Fibroblast of lung (primary cell): Measurements from ENCODE around the gene PRLR.

Experiments used
- CTCF ChIP-seq, 2 donors: IDR thresholded peaks in 1 of 2; conservative IDR thresholded peaks in 1 of 2; 1 replicate in 1 of 2; 2 replicates in 1 of 2; pipeline ENCODE4 v1.5.1; 2011 to 2012; ENCODE audit warnings: low read length in 2 of 2, control low read depth in 1 of 2, inconsistent platforms in 1 of 2, low read depth in 1 of 2, mild to moderate bottlenecking in 1 of 2
- EZH2 ChIP-seq: IDR thresholded peaks from 2 replicates; pipeline ENCODE4 v1.5.1; 2012; ENCODE audit warnings: low read length, control low read depth, mild to moderate bottlenecking; ENCODE audit errors: missing control alignments

GRCh38 chr5:35151146-35151920 is 79.0 kb downstream of the PRLR start:
- no peak for TF ChIP-seq EZH2
- TF ChIP-seq CTCF (conservative IDR thresholded peaks at IDR 0.05 in 1 of 2, IDR thresholded peaks at IDR 0.05 in 1 of 2; ENCODE audit: low read depth in 1 of 2, low read length in 2 of 2) = no peak
